DMS153 (cell line): ENCODE data around the gene RALGAPB.
"Not testable (repeated sequence)": the region's sequence is repeated elsewhere in the genome, so short reads cannot be mapped to it uniquely, and the experiment has no call there.

Source experiments
- DNase-seq: peaks from one replicate; lab custom pipeline; 2025; lab: John Stamatoyannopoulos, UW

RALGAPB gene

GRCh38 chr20:38497246-38497935 is 24.7 kb downstream of the RALGAPB start:
- no peak for DNase-seq

GRCh38 chr20:38498909-38499308 is 26.3 kb downstream of the RALGAPB start:
- DNase-seq = no peak

GRCh38 chr20:38499366-38499765 is 26.7 kb downstream of the RALGAPB start:
- no peak for DNase-seq

- no peak for DNase-seq
Measured at GRCh38 chr20:38501858-38502436, 29.3 kb downstream of the RALGAPB start.

GRCh38 chr20:38504368-38505090 is 31.9 kb downstream of the RALGAPB start:
- DNase-seq = no peak

GRCh38 chr20:38505091-38505455 is 32.4 kb downstream of the RALGAPB start:
- DNase-seq = no peak

GRCh38 chr20:38511726-38512125 is 39.1 kb downstream of the RALGAPB start:
- DNase-seq = not testable (repeated sequence)

GRCh38 chr20:38514185-38514584 is 41.5 kb downstream of the RALGAPB start:
- no peak for DNase-seq

- DNase-seq = no peak
Measured at GRCh38 chr20:38514947-38515346, 42.3 kb downstream of the RALGAPB start.

GRCh38 chr20:38515631-38516030 is 43.0 kb downstream of the RALGAPB start:
- no peak for DNase-seq

GRCh38 chr20:38519426-38519825 is 46.8 kb downstream of the RALGAPB start:
- DNase-seq = no peak

- no peak for DNase-seq
Measured at GRCh38 chr20:38520261-38520660, 47.6 kb downstream of the RALGAPB start.

- no peak for DNase-seq
Measured at GRCh38 chr20:38523697-38524096, 51.1 kb downstream of the RALGAPB start.

- no peak for DNase-seq
Measured at GRCh38 chr20:38528167-38528566, 55.5 kb downstream of the RALGAPB start.

- no peak for DNase-seq
Measured at GRCh38 chr20:38531021-38531420, 58.4 kb downstream of the RALGAPB start.

- DNase-seq = no peak
Measured at GRCh38 chr20:38534756-38535155, 62.1 kb downstream of the RALGAPB start.

GRCh38 chr20:38536310-38536709 is 63.7 kb downstream of the RALGAPB start:
- no peak for DNase-seq

GRCh38 chr20:38537176-38537575 is 64.5 kb downstream of the RALGAPB start:
- DNase-seq = no peak

GRCh38 chr20:38538789-38539188 is 66.1 kb downstream of the RALGAPB start:
- DNase-seq = no peak

- DNase-seq = no peak
Measured at GRCh38 chr20:38543014-38543906, 70.6 kb downstream of the RALGAPB start.

GRCh38 chr20:38545771-38546170 is 73.1 kb downstream of the RALGAPB start:
- no peak for DNase-seq
